T-helper 1 cell treated with Interleukin-12 subunit alpha and Interleukin-12 subunit beta and Interleukin-4 antibody, amounts not matched to agents 30 μg/mL and 1 μg/mL, for 36 hours (primary cell): Measurements from ENCODE around the gene CEMP1.

Experiments used
- H3K27ac Mint-ChIP-seq: one replicate; pipeline ENCODE4 v1.8.0; 2021; ENCODE audit warnings: mild to moderate bottlenecking, mixed read lengths
- H3K27me3 Mint-ChIP-seq: one replicate; pipeline ENCODE4 v1.8.0; 2021; ENCODE audit warnings: low read depth, mixed read lengths
- H3K36me3 Mint-ChIP-seq: one replicate; pipeline ENCODE4 v1.8.0; 2021; ENCODE audit warnings: low read depth, mixed read lengths
- H3K4me1 Mint-ChIP-seq: one replicate; pipeline ENCODE4 v1.8.0; 2021; ENCODE audit warnings: low read depth, mixed read lengths
- H3K4me3 Mint-ChIP-seq: one replicate; pipeline ENCODE4 v1.8.0; 2021; ENCODE audit warnings: mild to moderate bottlenecking, moderate library complexity, mixed read lengths
- H3K9me3 Mint-ChIP-seq: one replicate; pipeline ENCODE4 v1.8.0; 2021; ENCODE audit warnings: mixed read lengths

The CEMP1 gene

DNA sequence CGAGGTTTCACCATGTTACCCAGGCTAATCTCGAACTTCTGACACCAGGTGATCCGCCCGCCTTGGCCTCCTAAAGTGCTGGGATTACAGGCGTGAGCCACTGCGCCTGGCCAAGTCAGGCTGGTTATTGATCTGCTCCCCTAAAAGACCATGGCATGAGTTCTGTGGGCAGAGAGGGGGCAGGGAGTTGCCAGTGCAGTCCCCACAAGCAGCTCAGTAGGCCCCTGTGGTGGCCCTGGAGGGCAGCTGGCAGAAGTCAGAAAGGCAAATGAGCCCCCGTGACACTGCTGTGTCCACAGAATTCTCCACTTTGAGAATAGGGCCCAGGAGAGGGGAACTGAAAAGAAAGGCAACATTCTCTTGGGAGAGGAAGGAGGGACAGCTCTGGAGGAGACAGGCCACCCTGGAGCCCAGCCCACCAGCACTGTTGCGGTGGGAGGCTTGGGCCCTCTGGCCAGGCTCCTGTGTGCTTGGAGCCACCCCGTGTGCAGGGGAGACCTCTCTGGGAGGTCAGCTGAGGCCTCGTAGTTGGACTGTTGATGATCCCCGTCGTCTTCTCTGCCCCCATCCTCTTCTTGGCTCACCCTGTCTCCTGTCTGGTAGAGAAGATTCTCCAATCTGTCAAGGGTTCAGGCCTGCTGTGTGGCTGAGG is 13.1 kb downstream of the CEMP1 start:
- no peaks in the 10 kb centered on the region for H3K9me3 Mint-ChIP-seq
- H3K4me3 Mint-ChIP-seq, result no peak overlapping the region
- peaks cover 9% of the 10 kb centered on the region for H3K36me3 Mint-ChIP-seq
- no peaks in the 10 kb centered on the region for H3K27me3 Mint-ChIP-seq
- H3K4me1 Mint-ChIP-seq, result peaks cover 45% of the 10 kb centered on the region
- peak overlapping the region; percentile 14 for H3K27ac Mint-ChIP-seq

DNA sequence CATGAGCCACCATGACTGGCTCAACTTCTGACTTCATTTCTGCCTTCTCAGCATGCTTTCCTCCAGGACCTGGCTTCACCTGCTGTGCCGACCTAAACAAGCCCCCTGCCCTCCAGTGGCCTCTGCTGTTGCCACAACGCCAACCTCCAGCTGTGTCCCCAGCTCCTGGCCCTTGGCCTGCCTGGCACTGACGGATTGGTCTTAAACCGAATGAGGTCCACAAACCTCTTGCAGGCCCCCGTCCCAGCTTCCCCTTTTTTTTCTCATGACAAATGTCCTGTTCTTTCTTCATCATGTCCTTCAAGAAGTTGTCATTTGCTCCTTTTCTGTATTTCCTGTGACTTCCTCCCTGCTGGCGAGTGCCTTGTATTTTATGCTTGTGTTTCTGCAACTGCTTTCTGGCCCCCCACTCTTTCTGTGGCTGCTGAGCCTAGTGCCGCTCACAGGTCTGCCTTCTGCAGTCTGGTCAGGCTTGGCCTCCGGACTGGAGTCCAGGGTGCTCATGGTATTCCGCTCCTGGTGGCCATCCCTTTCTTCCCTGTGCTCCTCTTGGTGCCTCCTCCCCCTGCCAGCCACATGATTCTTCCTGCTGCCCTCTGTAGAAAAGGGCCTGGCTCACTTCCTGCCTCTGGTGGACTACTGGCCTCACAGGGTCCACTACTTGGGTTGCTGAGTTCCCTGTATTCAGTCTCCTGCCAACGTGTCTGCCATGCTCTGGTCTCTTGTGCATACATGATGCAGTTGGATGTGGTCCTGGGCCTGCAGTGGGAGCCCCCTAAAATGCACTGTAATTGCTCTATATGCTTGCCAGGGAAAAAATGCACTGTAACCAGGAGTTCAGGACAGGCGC is 14.6 kb downstream of the CEMP1 start:
- Mint-ChIP-seq H3K4me1 (peaks cover 55% of the 10 kb centered on the region), H3K9me3 (no peaks in the 10 kb centered on the region), H3K4me3 (peak overlapping the region; percentile 87), H3K36me3 (peaks cover 9% of the 10 kb centered on the region), H3K27ac (peak overlapping the region; percentile 68), H3K27me3 (peaks cover 4% of the 10 kb centered on the region)

DNA sequence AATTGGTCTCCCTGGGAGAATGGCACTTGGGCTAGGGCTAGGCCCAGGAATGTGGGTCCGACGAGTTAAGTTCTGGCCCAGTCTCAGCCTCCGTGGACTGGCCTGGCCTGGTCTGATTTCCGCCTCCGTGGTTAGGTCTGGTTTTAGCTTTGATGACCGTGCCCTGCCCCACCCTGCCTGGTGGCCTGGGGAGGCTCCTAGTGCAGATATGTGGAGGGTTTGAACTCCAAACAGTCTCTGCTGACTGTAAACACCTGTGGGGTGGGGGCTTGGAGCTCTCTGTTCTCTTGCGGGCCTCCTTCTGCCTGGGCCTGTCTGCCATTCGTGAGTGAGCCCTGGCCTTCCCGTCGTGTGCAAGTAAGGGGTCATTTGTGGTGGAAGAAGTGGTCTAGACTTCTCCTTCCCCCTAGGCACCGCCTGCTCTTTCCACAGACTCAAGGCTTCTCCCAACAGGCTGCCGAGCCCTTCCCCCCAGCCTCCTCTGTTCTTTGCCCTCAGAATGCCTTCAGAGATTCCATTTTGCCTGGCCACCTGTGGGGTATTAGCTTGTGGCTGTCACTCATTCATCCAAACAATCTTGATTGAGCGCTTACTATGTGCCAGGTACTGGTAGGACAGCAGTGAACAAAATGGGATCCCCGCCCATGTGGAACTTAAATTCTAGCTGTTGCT is 15.9 kb downstream of the CEMP1 start:
- peak overlapping the region; percentile 87 for H3K4me3 Mint-ChIP-seq
- peaks cover 9% of the 10 kb centered on the region for H3K36me3 Mint-ChIP-seq
- H3K27me3 Mint-ChIP-seq, result peaks cover 4% of the 10 kb centered on the region
- H3K4me1 Mint-ChIP-seq, result peaks cover 49% of the 10 kb centered on the region
- H3K9me3 Mint-ChIP-seq, result no peaks in the 10 kb centered on the region
- peak overlapping the region; percentile 89 for H3K27ac Mint-ChIP-seq

DNA sequence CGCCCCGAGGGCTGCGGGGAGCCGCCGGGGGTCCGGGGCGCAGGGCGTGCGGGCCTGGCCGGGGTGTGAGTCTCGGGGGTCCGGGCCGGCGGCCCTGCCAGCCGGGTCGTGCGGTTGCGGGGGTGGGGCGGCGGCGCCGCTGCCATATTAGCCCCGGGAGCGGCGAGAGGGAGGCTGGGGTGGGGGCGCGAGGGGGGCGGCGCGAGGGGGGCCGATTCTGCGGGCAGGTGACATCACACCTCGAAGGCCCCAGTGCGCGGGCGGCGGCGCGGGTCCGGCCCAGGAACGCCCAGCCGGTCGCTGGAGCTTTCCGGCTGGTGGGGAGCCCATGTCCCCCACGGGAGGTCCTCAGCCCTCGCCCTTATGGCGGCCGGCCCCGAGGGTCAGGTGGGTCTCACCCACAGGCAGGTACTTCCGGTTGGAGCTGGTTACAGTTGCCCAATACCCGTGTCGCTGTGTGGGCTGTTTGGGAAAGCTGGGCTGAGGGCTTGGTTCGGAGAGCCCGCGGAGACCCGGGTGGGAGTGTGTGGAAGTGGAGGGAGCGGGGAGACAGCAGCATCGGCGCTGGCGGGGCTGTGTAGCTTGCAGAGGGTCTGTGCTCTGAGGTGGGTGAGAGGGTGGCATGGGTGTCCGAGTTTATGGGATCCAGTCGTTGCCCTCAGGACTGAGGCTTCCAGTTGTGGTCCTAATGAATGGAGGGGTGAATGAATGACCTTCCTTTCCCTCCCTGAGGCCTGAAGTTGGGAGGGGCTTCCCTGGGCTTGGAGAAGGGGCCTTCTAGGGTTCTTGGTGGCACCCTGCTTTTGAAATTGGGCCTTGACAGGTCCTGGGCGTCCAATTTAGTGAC is 16.7 kb downstream of the CEMP1 start:
- H3K9me3 Mint-ChIP-seq, result no peaks in the 10 kb centered on the region
- peak overlapping the region; percentile 87 for H3K4me3 Mint-ChIP-seq
- H3K4me1 Mint-ChIP-seq, result peaks cover 44% of the 10 kb centered on the region
- peaks cover 4% of the 10 kb centered on the region for H3K27me3 Mint-ChIP-seq
- peak overlapping the region; percentile 89 for H3K27ac Mint-ChIP-seq
- H3K36me3 Mint-ChIP-seq, result peaks cover 7% of the 10 kb centered on the region

DNA sequence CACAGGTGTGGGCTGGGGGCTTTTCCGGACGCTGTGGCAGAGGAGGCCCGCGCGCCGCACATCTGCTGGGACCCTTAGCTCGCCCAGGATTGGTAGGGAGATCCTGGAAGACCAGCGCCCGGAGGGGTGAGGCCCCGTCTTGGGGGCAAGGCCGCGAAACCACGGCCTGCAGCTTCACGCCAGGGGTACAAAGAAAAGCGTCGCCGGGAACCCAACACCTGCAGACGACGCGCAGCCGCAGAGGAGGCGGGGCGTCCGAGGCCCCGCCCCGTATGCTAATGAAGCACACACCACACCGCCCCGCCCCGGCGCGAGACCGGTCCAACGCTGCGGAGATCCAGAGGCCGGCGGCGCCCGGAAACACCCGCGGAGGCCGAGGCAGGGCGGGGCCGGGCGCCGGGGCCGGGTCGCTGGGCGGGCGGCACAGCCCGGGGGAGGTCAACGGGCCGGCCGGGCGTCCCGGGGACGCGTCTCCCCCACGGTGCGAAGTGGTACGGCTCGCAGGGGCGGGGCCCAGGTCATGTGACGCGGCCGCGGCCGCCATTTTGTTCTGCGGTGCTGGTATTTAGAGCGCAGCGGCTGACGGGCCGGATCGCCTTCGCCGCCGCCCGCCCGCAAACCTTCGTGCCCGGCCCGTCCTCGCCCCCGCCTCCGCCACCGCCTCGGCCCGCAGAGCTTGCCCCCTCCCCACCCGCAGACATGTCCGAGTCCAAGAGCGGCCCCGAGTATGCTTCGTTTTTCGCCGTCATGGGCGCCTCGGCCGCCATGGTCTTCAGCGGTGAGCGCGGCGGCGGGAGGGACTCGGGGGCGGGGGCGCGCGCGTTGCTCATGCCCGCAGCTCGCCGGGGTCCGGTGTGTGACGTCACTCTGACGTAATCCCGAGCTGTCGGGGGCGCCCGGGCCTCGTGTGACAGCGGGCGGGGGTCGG is 17.5 kb downstream of the CEMP1 start, which contains the start of gene ATP6V0C:
TSS of gene ATP6V0C (plus strand) at position 548 of the 928 bp plus-strand sequence. CDS start at position 700, 152 bp downstream.
- peaks cover 40% of the 10 kb centered on the region for H3K4me1 Mint-ChIP-seq
- peaks cover 7% of the 10 kb centered on the region for H3K36me3 Mint-ChIP-seq
- H3K27ac Mint-ChIP-seq, result peak within 1 kb of the TSS; percentile 91
- peak within 1 kb of the TSS; percentile 87 for H3K4me3 Mint-ChIP-seq
- H3K27me3 Mint-ChIP-seq, result peaks cover 4% of the 10 kb centered on the region
- no peaks in the 10 kb centered on the region for H3K9me3 Mint-ChIP-seq

DNA sequence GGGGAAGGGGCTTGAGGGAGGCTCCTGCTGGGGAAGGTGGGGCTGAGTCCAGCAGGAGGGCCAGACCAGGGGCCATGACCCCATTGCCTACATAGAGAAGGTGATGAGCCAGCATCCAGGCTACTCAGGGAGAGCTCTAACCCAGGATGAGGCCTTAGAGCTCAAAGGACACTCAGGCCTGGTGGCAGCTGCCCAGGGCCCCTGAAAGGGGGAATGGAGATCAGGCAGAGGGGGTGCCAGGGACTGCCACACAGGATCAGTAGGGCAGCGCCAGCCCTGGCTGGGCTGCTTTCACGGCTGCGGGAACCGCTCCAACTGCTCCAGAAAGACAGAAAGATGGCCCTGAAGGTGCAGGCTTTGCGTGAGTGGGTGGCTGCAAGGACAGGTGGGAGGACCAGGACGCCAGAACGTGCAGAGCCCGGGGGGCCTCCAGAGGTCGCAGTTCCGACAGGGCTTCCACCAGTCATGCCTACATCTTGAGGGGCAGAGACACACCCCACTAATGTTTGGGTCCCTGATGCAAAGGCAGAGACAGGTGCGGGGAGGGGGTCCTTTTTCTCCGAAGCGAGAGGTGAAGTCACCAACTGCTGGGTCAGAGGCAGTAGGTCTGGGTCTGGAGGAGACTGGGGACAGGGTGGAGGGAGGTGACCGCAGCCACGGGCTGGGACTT is 18.3 kb downstream of the CEMP1 start:
- Mint-ChIP-seq H3K9me3 (no peaks in the 10 kb centered on the region), H3K4me1 (peaks cover 40% of the 10 kb centered on the region), H3K36me3 (peaks cover 7% of the 10 kb centered on the region), H3K27ac (peak overlapping the region; percentile 90), H3K4me3 (peak overlapping the region; percentile 75), H3K27me3 (peaks cover 4% of the 10 kb centered on the region)

DNA sequence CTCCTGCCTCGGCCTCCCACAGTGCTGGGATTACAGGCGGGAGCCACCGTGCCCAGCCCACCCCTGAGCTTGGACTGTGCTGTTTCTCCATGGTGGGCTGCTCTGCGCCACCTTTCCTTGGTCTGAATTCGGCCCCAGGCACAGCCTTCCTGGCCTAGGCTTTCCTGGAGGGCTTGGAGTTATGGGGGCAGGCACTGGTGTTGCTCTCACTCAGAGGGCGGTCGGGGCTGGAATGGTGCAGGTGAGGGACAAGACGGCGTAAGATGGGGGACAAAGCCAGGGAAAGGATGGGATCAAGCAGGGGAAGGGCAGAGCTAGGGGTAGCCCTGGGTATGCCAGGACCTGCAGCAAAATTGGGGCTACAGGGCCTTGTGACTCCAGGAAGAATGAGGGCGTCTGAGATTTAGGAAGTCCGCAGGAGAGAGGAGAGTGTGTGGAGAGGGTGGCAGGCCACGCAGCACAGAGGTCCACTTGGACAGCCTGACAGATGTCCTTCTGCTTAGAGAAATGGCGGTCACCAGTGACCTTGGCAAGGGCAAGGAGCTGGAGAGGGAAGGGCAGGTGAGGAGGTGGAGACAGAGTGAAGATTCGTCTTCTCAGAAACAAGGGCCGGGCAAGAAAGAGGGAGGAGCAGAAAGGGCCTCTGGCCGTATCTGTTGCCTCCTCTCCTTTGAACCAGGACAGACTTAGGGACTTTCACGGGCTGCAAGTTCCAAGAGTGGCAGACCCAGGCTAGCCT is 19.0 kb downstream of the CEMP1 start:
- peaks cover 7% of the 10 kb centered on the region for H3K36me3 Mint-ChIP-seq
- peaks cover 36% of the 10 kb centered on the region for H3K4me1 Mint-ChIP-seq
- peak overlapping the region; percentile 75 for H3K4me3 Mint-ChIP-seq
- peak overlapping the region; percentile 90 for H3K27ac Mint-ChIP-seq
- H3K27me3 Mint-ChIP-seq, result peaks cover 4% of the 10 kb centered on the region
- H3K9me3 Mint-ChIP-seq, result no peaks in the 10 kb centered on the region

DNA sequence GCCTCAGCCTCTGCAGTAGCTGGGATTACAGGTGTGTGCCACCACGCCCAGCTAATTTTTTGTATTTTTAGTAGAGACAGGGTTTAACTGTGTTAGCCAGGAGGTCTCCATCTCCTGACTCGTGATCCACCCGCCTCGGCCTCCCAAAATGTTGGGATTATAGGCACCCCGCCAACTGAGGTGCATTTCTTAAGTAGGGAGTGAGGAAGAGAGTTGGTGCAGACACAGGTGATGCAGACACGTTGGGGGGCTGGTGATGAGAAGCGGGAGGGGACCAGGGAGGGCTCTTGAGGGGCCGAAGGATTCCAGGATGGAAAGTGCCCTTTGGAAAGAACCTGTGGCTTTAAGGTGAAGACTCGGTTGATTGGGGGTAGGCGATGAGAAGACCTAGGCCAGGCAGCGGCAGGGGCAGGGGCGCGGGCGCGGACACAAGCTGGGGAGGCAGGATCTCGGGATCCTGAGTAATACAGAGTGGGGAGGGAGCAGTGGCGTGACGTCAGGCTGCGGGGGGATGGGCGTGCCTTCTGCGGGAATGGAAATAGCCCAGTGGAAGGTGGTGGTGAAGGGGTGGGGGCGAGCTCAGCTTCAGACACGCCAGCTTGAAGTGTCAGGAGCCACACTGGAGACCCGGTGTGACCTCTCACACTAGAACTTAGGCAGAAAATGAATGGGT is 19.9 kb downstream of the CEMP1 start:
- H3K27me3 Mint-ChIP-seq, result peaks cover 4% of the 10 kb centered on the region
- H3K27ac Mint-ChIP-seq, result no peak overlapping the region
- no peak overlapping the region for H3K4me3 Mint-ChIP-seq
- peaks cover 7% of the 10 kb centered on the region for H3K36me3 Mint-ChIP-seq
- H3K9me3 Mint-ChIP-seq, result no peaks in the 10 kb centered on the region
- peaks cover 29% of the 10 kb centered on the region for H3K4me1 Mint-ChIP-seq

DNA sequence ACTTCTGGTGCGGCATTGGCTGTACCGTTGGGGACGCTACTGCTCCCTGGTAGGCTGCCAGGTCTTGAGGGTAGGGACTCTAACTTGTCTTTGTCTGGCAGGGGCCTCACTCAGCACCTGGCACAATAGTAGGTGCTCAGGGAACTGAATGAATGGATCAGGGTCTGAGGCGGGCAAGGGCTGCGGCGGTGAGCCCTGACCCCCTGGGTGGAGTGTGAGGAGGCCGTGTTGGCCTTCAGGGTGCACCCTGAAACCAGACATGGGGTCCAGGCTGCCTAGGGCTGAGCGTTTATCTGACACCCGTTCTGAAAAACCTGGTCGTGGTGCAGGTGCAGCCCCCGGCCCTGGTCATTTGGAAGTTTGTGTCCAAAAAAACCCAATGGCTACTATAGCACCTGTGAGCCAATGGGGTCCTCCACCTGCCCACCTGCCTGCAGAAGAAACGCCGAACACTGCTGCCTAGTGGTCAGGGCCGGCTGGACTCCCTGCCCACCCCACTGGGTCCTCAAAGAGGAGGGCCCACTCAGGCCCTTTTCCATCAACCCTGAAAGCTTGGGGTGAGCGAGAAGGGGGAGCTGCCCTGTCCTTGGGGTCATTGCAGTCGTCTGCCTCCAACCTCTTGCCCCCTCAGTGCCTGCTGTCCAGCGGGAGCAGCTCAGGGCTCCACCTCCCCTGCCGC is 22.3 kb downstream of the CEMP1 start:
- Mint-ChIP-seq H3K4me1 (peaks cover 13% of the 10 kb centered on the region), H3K9me3 (no peaks in the 10 kb centered on the region), H3K36me3 (no peaks in the 10 kb centered on the region), H3K27me3 (peaks cover 4% of the 10 kb centered on the region), H3K27ac (no peak overlapping the region), H3K4me3 (no peak overlapping the region)

DNA sequence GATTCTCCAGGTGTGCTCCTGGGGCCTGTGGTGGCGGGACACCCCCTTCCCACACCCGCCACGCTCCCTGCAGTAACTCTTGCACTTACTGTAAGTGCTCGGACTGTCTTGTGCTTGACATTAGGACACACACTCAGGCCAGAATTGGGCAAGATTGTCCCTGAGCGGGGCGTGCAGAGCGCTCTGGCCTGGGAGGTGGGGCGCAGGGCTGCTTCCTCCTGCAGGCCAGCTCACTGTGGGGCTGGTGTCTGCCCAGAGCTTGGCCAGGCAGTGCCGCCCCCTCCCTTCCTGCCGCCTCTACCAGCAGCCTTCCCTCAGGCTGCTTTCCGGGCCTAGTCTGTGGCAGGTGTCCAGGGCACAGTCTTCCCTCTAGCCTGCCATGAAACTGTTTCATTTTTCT is 23.5 kb downstream of the CEMP1 start:
- Mint-ChIP-seq H3K9me3 (no peaks in the 10 kb centered on the region), H3K4me3 (no peak overlapping the region), H3K27ac (no peak overlapping the region), H3K36me3 (no peaks in the 10 kb centered on the region), H3K4me1 (peaks cover 6% of the 10 kb centered on the region), H3K27me3 (peaks cover 4% of the 10 kb centered on the region)

DNA sequence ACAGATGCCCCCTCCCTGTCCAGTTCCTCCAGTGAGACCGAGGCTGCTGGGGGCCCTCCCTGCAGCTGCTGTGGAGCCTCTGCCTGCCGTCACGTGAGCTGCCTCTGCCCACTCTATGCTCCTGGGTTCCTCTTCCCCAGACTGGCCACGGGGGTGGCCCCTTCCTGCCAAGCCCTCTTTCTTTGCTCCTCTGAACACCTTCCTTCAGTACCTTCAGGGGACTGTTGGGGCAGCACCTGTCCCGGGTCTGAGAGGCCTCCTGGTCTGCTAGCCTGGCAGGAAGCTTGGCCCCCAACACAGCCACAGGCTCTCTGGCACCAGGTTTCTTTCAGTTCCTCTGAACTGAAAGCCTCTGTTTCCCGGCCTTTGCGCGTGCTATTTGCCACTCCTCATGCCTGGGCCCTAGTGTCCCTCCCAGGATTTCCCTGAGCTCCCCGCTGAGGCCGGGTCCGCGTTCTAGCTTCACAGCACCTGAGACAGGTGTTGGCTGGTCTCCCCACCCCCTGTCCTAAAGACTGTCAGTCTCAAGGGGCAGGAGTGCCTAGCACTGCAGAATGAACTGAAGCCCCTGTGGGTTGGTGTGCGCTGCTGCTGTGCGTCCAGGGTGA is 24.1 kb downstream of the CEMP1 start:
- Mint-ChIP-seq H3K36me3 (no peaks in the 10 kb centered on the region), H3K4me1 (peaks cover 2% of the 10 kb centered on the region), H3K4me3 (no peak overlapping the region), H3K9me3 (no peaks in the 10 kb centered on the region), H3K27ac (no peak overlapping the region), H3K27me3 (peaks cover 3% of the 10 kb centered on the region)
